ENCODE measurements around the gene EXOC3.

DNA sequence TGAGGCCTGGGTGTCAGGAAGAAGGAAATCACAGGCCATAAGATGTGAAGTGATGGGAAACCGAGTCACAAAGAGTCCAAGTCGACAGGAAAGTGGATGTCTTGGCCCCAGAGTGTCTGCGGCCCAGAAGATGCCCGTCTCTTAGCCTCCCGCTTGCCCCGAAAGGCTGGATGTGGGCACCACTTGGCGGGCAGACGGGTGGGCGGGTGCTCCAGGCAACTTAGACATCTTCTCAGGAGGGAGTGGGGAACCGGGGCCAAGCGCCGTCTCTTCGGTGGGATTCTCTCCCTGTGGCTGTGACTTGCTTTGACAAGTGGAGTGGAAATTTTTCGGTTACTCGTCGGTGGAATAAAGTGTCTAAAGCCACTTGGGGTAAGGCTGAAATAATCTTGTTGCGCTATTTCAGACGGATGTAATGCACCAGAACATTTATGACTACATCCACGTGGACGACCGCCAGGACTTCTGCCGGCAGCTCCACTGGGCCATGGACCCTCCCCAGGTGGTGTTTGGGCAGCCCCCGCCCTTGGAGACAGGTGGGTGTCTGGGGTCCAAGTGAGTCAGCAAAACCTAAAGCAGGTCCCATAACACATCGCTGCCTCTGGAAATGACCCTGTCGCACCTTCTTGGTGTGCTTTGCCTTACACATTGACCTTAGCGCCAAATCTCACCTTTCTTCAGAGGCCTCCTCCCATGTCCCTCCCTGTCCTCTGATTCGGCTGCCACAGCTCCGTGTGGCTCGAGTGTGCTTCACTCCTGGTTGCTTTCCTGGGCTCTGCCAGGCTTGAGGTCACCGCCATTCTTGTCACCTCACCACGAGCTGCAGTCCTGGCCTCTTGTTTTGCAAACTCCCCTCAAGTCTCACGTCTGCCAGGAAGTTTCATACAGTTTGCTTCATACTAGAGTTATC, 20.4 kb upstream of the EXOC3 start:
- no peak for TF ChIP-seq CTCF (IDR thresholded peaks at IDR 0.05; ENCODE audit: low read length)
- no peak for TF ChIP-seq EZH2 (IDR thresholded peaks at IDR 0.05; ENCODE audit: borderline replicate concordance, low read length)

Measured in OCI-LY1 (cell line).